ENCODE data around the gene ZNF138.

DNA sequence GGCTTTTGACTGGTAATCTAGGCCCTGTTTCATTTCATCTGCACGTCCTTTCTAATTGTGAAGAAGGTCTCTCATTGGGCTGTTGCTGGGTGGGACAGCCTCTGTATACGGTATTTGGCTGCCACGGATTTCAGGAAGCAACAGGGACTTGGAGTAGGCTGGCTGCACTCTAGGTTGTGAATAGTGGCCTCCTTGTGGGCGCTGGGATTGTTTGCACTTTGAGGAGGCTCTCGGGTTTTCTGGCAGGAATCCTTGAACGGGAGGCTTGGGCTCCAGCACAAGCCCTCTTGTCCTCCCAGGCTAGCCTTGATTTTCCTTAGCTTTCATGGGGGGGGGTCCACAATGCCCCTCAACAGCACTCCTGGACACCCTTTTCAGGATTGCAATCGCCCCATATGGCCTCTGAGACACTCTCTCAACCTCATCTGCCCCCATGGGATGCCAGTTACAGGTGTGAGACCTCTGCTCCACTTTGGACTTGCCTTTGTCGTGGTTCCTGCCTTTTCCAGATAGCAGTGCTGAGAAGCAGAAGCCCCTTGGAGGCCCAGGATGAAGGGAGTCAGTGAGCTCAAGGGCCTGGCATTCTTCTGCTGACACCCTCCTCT, 75.0 kb downstream of the ZNF138 start:
- TF ChIP-seq, protein P1, sequence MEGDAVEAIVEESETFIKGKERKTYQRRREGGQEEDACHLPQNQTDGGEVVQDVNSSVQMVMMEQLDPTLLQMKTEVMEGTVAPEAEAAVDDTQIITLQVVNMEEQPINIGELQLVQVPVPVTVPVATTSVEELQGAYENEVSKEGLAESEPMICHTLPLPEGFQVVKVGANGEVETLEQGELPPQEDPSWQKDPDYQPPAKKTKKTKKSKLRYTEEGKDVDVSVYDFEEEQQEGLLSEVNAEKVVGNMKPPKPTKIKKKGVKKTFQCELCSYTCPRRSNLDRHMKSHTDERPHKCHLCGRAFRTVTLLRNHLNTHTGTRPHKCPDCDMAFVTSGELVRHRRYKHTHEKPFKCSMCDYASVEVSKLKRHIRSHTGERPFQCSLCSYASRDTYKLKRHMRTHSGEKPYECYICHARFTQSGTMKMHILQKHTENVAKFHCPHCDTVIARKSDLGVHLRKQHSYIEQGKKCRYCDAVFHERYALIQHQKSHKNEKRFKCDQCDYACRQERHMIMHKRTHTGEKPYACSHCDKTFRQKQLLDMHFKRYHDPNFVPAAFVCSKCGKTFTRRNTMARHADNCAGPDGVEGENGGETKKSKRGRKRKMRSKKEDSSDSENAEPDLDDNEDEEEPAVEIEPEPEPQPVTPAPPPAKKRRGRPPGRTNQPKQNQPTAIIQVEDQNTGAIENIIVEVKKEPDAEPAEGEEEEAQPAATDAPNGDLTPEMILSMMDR (IDR thresholded peaks at IDR 0.05 in 8 of 11, conservative IDR thresholded peaks at IDR 0.05 in 3 of 11) = no peak
- TF ChIP-seq POLR2A (IDR thresholded peaks at IDR 0.05) = no peak
- TF ChIP-seq POLR2AphosphoS5 (IDR thresholded peaks at IDR 0.05) = no peak

Measured in spleen (tissue), 7 donors.